Measurements from ENCODE around the gene PLPP1.

DNA sequence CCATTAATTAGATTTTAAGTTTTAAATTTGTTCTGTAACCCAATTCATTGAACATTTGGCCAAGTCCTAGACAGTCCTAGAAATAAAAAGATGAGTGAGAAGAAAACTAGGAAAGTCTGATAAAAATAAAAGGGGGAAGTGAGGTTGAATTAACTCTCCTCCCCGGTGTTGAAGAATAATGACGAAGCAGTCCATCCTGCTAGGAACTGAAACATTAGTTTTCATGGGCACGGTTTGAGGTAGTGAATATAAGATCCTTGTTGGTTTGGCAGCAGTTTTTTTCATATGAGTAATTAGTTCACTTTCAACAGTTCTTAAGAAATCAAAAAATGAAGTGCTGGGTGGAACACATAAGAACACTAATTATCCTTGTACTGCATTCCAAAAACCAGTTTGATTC, 123.9 kb downstream of the PLPP1 start:
- TF ChIP-seq, protein P1, sequence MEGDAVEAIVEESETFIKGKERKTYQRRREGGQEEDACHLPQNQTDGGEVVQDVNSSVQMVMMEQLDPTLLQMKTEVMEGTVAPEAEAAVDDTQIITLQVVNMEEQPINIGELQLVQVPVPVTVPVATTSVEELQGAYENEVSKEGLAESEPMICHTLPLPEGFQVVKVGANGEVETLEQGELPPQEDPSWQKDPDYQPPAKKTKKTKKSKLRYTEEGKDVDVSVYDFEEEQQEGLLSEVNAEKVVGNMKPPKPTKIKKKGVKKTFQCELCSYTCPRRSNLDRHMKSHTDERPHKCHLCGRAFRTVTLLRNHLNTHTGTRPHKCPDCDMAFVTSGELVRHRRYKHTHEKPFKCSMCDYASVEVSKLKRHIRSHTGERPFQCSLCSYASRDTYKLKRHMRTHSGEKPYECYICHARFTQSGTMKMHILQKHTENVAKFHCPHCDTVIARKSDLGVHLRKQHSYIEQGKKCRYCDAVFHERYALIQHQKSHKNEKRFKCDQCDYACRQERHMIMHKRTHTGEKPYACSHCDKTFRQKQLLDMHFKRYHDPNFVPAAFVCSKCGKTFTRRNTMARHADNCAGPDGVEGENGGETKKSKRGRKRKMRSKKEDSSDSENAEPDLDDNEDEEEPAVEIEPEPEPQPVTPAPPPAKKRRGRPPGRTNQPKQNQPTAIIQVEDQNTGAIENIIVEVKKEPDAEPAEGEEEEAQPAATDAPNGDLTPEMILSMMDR (IDR thresholded peaks at IDR 0.05), result no peak
- TF ChIP-seq POLR2A (IDR thresholded peaks at IDR 0.05), result no peak

Measured in right lobe of liver (tissue), 4 donors.